HG02870 (cell line): ENCODE results near the gene DCAF15.

ENCODE experiments used
- ATAC-seq: cut with Tn5 transposase; IDR thresholded peaks from one replicate; pipeline ENCODE4 v1.9.1; 2021; ENCODE audit warnings: mild to moderate bottlenecking, moderate library complexity; ENCODE audit not compliant: unreplicated experiment

The DCAF15 gene

GRCh38 chr19:13990085-13990484, 37.8 kb downstream of the DCAF15 start:
- ATAC-seq = no peak

GRCh38 chr19:13992025-13992424, 39.7 kb downstream of the DCAF15 start:
- no peak for ATAC-seq

- ATAC-seq = no peak
Measured at GRCh38 chr19:13993590-13994300, 41.4 kb downstream of the DCAF15 start.

GRCh38 chr19:13995017-13995728, 42.9 kb downstream of the DCAF15 start:
- ATAC-seq = no peak

DNA sequence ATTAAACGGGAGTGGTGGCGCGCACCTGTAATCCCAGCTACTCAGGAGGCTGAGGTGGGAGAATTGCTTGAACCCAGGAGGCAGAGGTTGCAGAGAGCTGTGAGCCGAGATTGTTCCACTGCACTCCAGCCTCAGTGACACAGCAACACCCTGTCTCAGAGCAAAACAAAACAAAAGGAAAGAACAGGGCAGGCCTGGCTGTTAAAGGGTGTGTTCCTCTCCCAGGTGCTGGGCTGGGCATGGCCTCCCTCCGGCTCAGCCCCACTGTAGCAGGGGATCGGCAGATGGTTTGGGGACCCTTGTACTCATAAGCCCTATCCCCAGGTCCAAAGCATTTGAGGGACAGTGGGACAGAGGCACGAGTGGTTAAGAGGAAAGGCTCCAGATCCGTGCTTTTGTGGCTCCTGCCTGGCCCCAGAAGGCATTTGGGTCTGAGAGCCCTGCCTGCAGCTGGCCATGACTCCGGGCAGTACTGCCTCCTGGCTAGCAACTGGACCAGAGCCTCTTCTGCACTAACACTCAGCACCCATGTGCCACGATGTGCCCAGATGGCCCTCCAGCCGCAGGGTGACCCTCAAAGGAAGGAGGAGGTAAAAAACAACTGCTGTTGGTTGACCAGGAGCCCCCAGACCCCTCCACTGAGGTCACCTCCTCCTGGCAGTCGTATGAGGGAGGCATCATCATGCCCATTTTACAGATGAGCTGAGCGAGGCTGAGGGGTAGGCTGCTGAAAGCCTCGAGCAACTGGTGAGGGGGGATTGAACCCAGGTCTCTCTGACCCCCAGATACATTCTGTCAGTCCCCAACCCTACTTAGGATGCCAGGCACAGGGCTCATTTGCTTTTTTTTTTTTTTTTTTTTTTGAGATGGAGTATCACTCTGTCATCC, 43.8 kb downstream of the DCAF15 start:
- ATAC-seq = no peak

DNA sequence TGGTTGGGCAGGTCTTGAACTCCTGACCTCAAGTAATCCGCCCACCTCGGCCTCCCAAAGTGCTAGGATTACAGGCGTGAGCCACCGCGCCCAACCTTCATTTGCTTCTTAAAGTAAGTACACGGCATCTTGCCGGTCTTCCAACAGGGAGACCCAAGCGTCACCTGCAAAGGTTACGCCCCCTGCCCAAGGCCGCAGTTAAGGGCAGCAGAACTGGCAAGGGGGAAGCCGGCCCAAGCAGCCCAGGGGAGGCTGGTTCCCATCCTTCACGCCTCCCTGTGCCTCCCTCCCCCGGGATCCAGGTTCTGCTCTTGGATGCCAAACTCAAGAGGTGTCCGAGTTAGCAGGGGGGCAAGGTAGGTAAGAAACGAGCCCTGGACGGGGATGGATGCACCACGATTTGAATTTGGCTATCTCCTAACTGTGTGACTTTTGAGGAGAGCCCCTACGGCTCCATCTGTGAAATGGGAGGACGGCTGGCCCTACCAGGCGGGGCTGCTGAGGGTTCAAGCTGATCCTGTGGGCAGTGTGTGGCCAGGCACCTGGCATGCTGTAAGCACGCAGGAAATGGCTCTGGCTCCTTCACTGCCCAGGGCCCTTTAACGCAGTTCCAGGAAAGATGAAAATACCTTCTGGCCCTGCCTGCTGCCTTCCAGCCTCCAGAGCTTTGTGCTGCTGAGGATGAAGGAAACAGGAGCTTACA, 44.8 kb downstream of the DCAF15 start:
- no peak for ATAC-seq

DNA sequence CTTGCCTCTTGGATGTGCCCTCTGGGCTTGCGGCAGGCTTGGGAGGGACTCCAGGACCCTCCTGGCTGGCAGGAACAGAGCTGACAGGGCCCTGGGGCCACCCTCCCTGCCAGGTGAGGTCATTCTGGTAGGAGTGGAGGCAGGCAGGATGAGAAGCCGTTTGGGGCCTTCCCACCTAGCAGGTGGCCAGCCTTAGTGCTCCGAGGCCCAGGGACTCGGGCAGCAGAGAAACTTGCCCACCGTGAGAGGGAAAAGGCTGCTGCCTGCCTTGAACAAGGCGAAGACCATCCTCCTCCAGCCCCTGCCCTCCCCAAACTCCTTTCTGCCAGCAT, 45.3 kb downstream of the DCAF15 start:
- ATAC-seq = no peak

DNA sequence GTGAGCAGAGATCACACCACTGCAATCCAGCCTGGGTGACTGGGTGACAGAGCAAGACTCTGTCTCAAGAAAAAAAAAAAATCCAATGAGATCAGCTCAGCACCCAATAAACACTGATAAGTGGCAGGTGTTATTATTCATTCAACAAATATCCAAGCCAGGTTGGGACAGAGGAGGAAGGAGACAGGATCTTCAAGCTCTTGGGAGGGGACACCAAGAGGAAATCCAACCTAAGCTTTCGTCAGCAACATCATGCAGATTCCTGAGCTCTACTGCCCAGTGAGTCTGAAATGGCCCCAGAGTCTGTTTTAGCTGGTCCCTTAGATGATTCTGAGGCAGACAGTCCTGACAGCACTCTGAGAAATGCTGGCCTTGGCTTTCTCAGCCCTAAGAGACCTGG, 46.1 kb downstream of the DCAF15 start:
- ATAC-seq = no peak

GRCh38 chr19:13999085-13999484, 46.8 kb downstream of the DCAF15 start:
- ATAC-seq = no peak

DNA sequence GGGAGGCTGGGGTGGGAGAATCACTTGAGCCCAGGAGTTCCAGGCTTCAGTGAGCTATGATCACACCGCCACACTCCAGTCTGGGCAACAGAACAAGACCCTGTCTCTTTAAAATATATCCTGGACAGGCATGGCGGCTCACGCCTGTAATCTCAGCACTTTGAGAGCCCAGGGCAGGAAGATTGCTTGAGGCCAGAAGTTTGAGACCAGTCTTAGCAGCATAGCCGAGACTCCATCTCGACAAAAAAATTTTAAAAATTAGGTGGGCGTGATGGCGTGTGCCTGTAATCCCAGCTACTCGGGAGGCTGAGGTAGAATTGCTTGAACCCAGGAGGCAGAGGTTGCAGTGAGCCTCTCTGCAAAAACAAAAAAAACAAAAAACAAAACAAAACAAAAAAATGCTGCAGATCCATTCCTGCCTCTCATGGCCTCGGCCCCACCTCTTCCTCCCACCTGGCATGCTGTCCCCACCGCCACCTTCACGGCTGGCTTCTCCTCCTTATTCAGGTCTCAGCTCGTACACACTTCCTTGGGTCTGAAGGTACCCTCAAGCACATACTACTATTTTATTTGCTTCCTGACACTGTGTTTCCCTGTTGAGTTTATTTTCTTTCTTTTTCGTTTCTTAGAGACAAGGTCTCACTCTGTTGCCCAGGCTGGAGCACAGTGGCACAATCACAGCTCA, 48.5 kb downstream of the DCAF15 start:
- ATAC-seq = no peak

DNA sequence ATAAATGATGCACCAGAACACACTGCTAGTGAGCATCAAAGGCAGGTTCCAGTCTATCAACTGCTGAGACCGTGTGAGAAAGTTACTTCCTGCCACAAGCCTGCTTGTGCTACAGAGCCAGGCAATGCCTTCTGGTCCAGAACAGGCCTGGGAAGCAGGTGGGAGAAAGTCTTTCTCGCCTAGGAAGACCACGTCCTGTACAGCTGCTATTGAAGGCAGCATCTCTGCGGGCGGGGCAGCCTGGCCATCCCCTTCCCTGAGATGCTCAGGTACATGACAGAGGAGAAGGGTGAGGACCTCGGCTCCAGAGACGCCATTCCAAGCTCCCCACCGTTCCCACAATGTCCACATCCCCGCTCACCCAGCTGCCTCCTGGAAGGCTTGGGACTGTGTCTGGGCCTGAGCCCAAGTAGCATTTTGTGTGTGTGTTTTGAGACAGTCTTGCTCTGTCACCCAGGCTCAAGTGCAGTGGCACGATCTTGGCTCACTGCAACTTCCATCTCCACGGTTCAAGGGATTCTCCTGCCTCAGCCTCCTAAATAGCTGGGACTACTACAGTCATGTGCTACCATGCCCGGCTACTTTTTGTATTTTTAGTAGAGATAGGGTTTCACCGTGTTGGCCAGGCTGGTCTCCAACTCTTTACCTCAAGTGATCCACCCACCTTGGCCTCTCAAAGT, 50.4 kb downstream of the DCAF15 start:
- ATAC-seq = no peak

DNA sequence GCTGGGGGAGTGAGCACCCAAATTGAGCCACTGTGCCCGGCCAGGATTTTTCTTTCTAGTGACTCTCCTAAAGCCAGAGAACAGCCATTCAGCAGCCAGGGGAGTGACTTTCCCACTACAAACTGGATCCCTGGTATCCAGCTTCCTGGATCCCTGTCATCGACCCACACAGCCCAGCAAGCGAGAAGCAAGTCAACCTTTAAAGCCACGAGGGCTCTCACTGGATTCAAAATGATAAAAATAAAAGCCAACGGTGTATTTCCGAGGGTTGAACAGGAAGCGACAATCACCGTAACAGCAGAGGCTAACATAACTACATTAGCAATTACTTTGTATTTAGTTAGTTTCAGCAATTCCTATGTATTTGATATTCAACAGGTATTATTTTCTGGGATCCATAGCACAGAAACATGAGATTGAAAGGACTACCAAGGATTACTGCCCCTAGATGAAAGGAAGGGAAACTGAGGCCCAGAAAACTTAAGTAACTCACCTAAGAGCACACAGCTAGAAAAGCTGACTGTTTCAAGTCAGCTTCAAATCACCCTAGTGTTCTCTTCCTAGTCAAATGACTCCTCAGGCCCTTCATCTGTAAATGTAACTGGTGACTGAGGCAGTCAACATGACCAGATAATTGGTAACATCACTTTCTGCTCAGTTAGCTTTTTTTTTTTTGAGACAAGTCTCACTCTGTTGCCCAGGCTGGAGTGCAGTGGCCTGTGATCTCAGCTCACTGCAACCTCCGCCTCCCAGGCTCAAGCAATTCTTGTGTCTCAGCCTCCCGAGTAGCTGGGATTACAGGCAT, 51.1 kb downstream of the DCAF15 start:
- no peak for ATAC-seq

- ATAC-seq = no peak
Measured at GRCh38 chr19:14004619-14005348, 52.5 kb downstream of the DCAF15 start.

- ATAC-seq = no peak
Measured at GRCh38 chr19:14005349-14006084, 53.2 kb downstream of the DCAF15 start.

DNA sequence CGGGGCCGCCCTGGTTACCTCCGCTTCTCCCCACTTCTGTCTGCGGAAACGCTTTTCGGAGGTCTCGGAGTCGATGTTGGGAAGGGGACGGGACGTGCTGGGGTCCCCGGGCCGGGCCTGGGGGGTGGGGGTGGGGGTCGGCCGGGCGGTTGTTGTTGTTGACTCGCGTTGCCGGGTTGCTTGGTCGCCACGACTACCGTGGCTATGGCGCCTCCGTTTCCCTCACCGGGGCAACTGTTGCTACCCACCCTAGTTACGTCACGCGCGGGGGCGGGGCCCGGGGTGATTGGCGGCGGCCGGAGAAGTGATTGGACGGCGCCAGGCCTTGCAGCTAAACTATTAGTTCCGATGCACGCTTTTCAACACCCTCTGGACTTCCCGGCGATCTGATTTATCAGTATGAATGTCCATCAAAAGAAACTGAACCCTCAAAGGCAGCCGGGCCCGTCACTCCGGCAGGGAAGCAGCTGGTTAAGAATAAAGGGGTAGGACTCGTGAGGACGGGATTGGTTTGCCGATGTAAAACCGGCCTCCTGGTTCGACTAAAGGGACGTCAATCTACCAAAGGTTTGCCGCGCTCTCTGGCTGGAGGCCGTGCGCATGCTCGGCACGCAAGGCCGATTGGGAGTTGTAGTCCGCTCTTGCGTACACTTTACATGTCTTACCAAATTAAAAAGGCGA, 53.9 kb downstream of the DCAF15 start, which contains the start of gene RFX1:
RFX1 (minus strand) TSS at position 236 of the 681 bp plus-strand sequence. CDS start 12,477 bp downstream, outside the sequence.
- peak; percentile 76 for ATAC-seq

GRCh38 chr19:14006766-14007562, 54.7 kb downstream of the DCAF15 start:
- peak; percentile 24 for ATAC-seq
